ENCODE results near the gene ASNSD1. TPM values are rescaled to one million over a fixed set of nuclear protein-coding genes. Genes with fewer than 3 reads are reported as not detected.

ASNSD1 gene
- total and polyA plus RNA-seq, 2 experiments from 2014 or later: 38.4 to 49.7 TPM

- Histone ChIP-seq H3K36me3 (ENCODE audit: insufficient read depth) (no peaks in the 10 kb centered on the region), H3K4me3 (no peak overlapping the region), H3K4me1 (ENCODE audit: insufficient read depth) (no peaks in the 10 kb centered on the region), H3K27ac (ENCODE audit: low read depth) (no peak overlapping the region), H4K20me1 (replicated peaks; ENCODE audit: insufficient read depth) (no peaks in the 10 kb centered on the region), H3F3A (replicated peaks; ENCODE audit: low read depth) (no peaks in the 10 kb centered on the region), H2AFZ (no peak overlapping the region), H3K27me3 (ENCODE audit: insufficient read depth) (no peaks in the 10 kb centered on the region), H3K79me2 (replicated peaks; ENCODE audit: insufficient read depth) (no peaks in the 10 kb centered on the region), H3K9me2 (ENCODE audit: insufficient read depth) (no peaks in the 10 kb centered on the region), H3K4me2 (no peak overlapping the region)
- H3K9me3 Mint-ChIP-seq: no peaks in the 10 kb centered on the region
- H3K4me1 Mint-ChIP-seq: peaks cover 5% of the 10 kb centered on the region; the same call in 1 of the 3 replicates
- no peaks in the 10 kb centered on the region for H3K36me3 Mint-ChIP-seq (ENCODE audit: low read depth)
- no peak overlapping the region; the same call in 1 of the 2 replicates for H3K27ac Mint-ChIP-seq
- ATAC-seq: peak; percentile 56
- H3K4me3 Mint-ChIP-seq: no peak overlapping the region
- no peak for DNase-seq (ENCODE audit: low spot score)
- TF ChIP-seq STAT1 (IDR thresholded peaks at IDR 0.05; ENCODE audit: unreplicated experiment): no peak
- TF ChIP-seq, protein P1, sequence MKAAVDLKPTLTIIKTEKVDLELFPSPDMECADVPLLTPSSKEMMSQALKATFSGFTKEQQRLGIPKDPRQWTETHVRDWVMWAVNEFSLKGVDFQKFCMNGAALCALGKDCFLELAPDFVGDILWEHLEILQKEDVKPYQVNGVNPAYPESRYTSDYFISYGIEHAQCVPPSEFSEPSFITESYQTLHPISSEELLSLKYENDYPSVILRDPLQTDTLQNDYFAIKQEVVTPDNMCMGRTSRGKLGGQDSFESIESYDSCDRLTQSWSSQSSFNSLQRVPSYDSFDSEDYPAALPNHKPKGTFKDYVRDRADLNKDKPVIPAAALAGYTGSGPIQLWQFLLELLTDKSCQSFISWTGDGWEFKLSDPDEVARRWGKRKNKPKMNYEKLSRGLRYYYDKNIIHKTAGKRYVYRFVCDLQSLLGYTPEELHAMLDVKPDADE (IDR thresholded peaks at IDR 0.05): no peak
- TF ChIP-seq EZH2phosphoT487 (IDR thresholded peaks at IDR 0.05; ENCODE audit: unreplicated experiment): no peak
- no peak for TF ChIP-seq EZH2 (IDR thresholded peaks at IDR 0.05; ENCODE audit: low read depth, unreplicated experiment)
- no peak for TF ChIP-seq CREB1 (CRISPR knock-in tag; IDR thresholded peaks at IDR 0.05; ENCODE audit: low read depth)
- no peak for TF ChIP-seq ZNF462 (CRISPR knock-in tag; IDR thresholded peaks at IDR 0.05)
- TF ChIP-seq NANOG (IDR thresholded peaks at IDR 0.05; ENCODE audit: borderline replicate concordance): no peak
- no peak for TF ChIP-seq POLR2AphosphoS5 (IDR thresholded peaks at IDR 0.05; ENCODE audit: low read depth)
- no peak for TF ChIP-seq ZNF114 (CRISPR knock-in tag; IDR thresholded peaks at IDR 0.05)
- no peak for TF ChIP-seq REST (IDR thresholded peaks at IDR 0.05; ENCODE audit: unreplicated experiment)
- TF ChIP-seq ZNF331 (CRISPR knock-in tag; IDR thresholded peaks at IDR 0.05; ENCODE audit: low read depth): no peak
- no peak for TF ChIP-seq JUNB (IDR thresholded peaks at IDR 0.05; ENCODE audit: unreplicated experiment)
- TF ChIP-seq, protein P2, sequence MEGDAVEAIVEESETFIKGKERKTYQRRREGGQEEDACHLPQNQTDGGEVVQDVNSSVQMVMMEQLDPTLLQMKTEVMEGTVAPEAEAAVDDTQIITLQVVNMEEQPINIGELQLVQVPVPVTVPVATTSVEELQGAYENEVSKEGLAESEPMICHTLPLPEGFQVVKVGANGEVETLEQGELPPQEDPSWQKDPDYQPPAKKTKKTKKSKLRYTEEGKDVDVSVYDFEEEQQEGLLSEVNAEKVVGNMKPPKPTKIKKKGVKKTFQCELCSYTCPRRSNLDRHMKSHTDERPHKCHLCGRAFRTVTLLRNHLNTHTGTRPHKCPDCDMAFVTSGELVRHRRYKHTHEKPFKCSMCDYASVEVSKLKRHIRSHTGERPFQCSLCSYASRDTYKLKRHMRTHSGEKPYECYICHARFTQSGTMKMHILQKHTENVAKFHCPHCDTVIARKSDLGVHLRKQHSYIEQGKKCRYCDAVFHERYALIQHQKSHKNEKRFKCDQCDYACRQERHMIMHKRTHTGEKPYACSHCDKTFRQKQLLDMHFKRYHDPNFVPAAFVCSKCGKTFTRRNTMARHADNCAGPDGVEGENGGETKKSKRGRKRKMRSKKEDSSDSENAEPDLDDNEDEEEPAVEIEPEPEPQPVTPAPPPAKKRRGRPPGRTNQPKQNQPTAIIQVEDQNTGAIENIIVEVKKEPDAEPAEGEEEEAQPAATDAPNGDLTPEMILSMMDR (conservative IDR thresholded peaks at IDR 0.05; ENCODE audit: low read depth in 2 of 2): no peak
- peaks cover under 1% of the 10 kb centered on the region for H3K27me3 Mint-ChIP-seq (ENCODE audit: insufficient read depth, low read depth, poor library complexity)
Measured at GRCh38 chr2:189613077-189613636, 48.1 kb upstream of the ASNSD1 start.

Data from GM23338 (cell line).